GM21423 (cell line): Measurements from ENCODE around the gene CBLB.

Experiments
- ATAC-seq: cut with Tn5 transposase; IDR thresholded peaks from one replicate; pipeline ENCODE4 v1.9.1; 2021; ENCODE audit warnings: mild to moderate bottlenecking, moderate library complexity; ENCODE audit not compliant: unreplicated experiment

The CBLB gene

GRCh38 chr3:105791919-105792786, 76.7 kb downstream of the CBLB start:
- ATAC-seq, result no peak

GRCh38 chr3:105791131-105791530, 77.7 kb downstream of the CBLB start:
- no peak for ATAC-seq

GRCh38 chr3:105790534-105790933, 78.3 kb downstream of the CBLB start:
- ATAC-seq, result no peak

GRCh38 chr3:105788593-105788992, 80.2 kb downstream of the CBLB start:
- ATAC-seq, result no peak

- no peak for ATAC-seq
Measured at GRCh38 chr3:105787453-105787852, 81.4 kb downstream of the CBLB start.

- ATAC-seq, result no peak
Measured at GRCh38 chr3:105786990-105787389, 81.8 kb downstream of the CBLB start.

GRCh38 chr3:105786241-105786640, 82.6 kb downstream of the CBLB start:
- ATAC-seq, result no peak

- ATAC-seq, result no peak
Measured at GRCh38 chr3:105785803-105786202, 83.0 kb downstream of the CBLB start.

- ATAC-seq, result no peak
Measured at GRCh38 chr3:105783631-105784030, 85.2 kb downstream of the CBLB start.

GRCh38 chr3:105781871-105782270, 86.9 kb downstream of the CBLB start:
- ATAC-seq, result no peak

- no peak for ATAC-seq
Measured at GRCh38 chr3:105780107-105780506, 88.7 kb downstream of the CBLB start.

- ATAC-seq, result no peak
Measured at GRCh38 chr3:105775368-105775767, 93.4 kb downstream of the CBLB start.

GRCh38 chr3:105774444-105775180, 94.2 kb downstream of the CBLB start:
- no peak for ATAC-seq

GRCh38 chr3:105773291-105773690, 95.5 kb downstream of the CBLB start:
- ATAC-seq, result no peak

- no peak for ATAC-seq
Measured at GRCh38 chr3:105772635-105773034, 96.2 kb downstream of the CBLB start.

- ATAC-seq, result no peak
Measured at GRCh38 chr3:105771392-105771791, 97.4 kb downstream of the CBLB start.

GRCh38 chr3:105770410-105770809, 98.4 kb downstream of the CBLB start:
- ATAC-seq, result no peak

GRCh38 chr3:105767776-105768175, 101.0 kb downstream of the CBLB start:
- ATAC-seq, result no peak

- ATAC-seq, result no peak
Measured at GRCh38 chr3:105767216-105767615, 101.6 kb downstream of the CBLB start.

- no peak for ATAC-seq
Measured at GRCh38 chr3:105765308-105765639, 103.5 kb downstream of the CBLB start.

GRCh38 chr3:105764378-105765307, 104.2 kb downstream of the CBLB start:
- no peak for ATAC-seq
